H9 (cell line): ENCODE results near the gene PAH. TPM values are rescaled to one million over a fixed set of nuclear protein-coding genes. Genes with fewer than 3 reads are reported as not detected.
A peak's percentile ranks its signal among the peaks of the same experiment; 100 is the strongest.

ENCODE experiments used
- DNase-seq: peaks from one replicate; pipeline ENCODE4 v3.0.0-alpha.2; 2017
- H2AFZ ChIP-seq: one replicate; pipeline ENCODE4 v1.6.1; 2013; ENCODE audit warnings: mild to moderate bottlenecking, low read length, control low read depth, moderate library complexity
- H2AK5ac ChIP-seq: 2 replicates; pipeline ENCODE4 v1.6.1; 2013; ENCODE audit warnings: low read length, control low read depth, mixed read lengths; ENCODE audit not compliant: insufficient read length
- H2BK120ac ChIP-seq: one replicate; pipeline ENCODE4 v1.6.1; 2013; ENCODE audit warnings: low read depth, mild to moderate bottlenecking, low read length, control low read depth, inconsistent platforms; ENCODE audit not compliant: poor library complexity, severe bottlenecking
- H2BK12ac ChIP-seq: 2 replicates; pipeline ENCODE4 v1.6.1; 2013; ENCODE audit warnings: low read length, control low read depth, mixed read lengths, low read depth; ENCODE audit not compliant: insufficient read length
- H2BK15ac ChIP-seq: 2 replicates; pipeline ENCODE4 v1.6.1; 2013; ENCODE audit warnings: low read depth, low read length, control low read depth
- H2BK20ac ChIP-seq: one replicate; pipeline ENCODE4 v1.6.1; 2013; ENCODE audit warnings: low read depth, mild to moderate bottlenecking, low read length, control low read depth, inconsistent platforms; ENCODE audit not compliant: poor library complexity, severe bottlenecking
- H2BK5ac ChIP-seq: 2 replicates; pipeline ENCODE4 v1.6.1; 2013; ENCODE audit warnings: low read length, control low read depth, mixed read lengths; ENCODE audit not compliant: insufficient read length
- H3K14ac ChIP-seq: 2 replicates; pipeline ENCODE4 v1.6.1; 2013; ENCODE audit warnings: low read length, control low read depth; ENCODE audit not compliant: insufficient read depth
- H3K18ac ChIP-seq: 2 replicates; pipeline ENCODE4 v1.6.1; 2013; ENCODE audit warnings: low read depth, mild to moderate bottlenecking, mixed read lengths, low read length, control low read depth; ENCODE audit not compliant: insufficient read length
- H3K23ac ChIP-seq: 2 replicates; pipeline ENCODE4 v1.6.1; 2013; ENCODE audit warnings: low read length, control low read depth, mixed read lengths, low read depth; ENCODE audit not compliant: insufficient read length
- H3K23me2 ChIP-seq: 2 replicates; pipeline ENCODE4 v1.6.1; 2013; ENCODE audit warnings: low read depth, mild to moderate bottlenecking, mixed read lengths, low read length, control low read depth; ENCODE audit not compliant: insufficient read length, poor library complexity, severe bottlenecking
- H3K27ac ChIP-seq: 2 replicates; pipeline ENCODE4 v1.5.1; 2013; ENCODE audit warnings: low read length, control low read depth, mixed read lengths, low read depth; ENCODE audit not compliant: insufficient read length
- H3K27me3 ChIP-seq: 2 replicates; pipeline ENCODE4 v1.6.1; 2013; ENCODE audit warnings: low read length, control low read depth, inconsistent platforms; ENCODE audit not compliant: insufficient read depth
- H3K4ac ChIP-seq: 2 replicates; pipeline ENCODE4 v1.6.1; 2013; ENCODE audit warnings: low read depth, mild to moderate bottlenecking, control low read depth, inconsistent platforms, low read length, moderate library complexity
- H3K4me1 ChIP-seq: 2 replicates; pipeline ENCODE4 v1.6.1; 2013; ENCODE audit warnings: low read length, control low read depth, inconsistent platforms; ENCODE audit not compliant: insufficient read depth
- H3K4me2 ChIP-seq: 2 replicates; pipeline ENCODE4 v1.6.1; 2013; ENCODE audit warnings: low read length, control low read depth, mixed read lengths; ENCODE audit not compliant: insufficient read length, insufficient read depth
- H3K56ac ChIP-seq: 2 replicates; pipeline ENCODE4 v1.6.1; 2013; ENCODE audit warnings: low read depth, mild to moderate bottlenecking, mixed read lengths, low read length, control low read depth; ENCODE audit not compliant: insufficient read length
- H3K79me1 ChIP-seq: 2 replicates; pipeline ENCODE4 v1.6.1; 2013; ENCODE audit warnings: low read depth, mild to moderate bottlenecking, moderate library complexity, low read length, control low read depth, inconsistent platforms; ENCODE audit not compliant: insufficient read depth, poor library complexity, severe bottlenecking
- H3K79me2 ChIP-seq: 2 replicates; pipeline ENCODE4 v1.6.1; 2013; ENCODE audit warnings: low read length, control low read depth, inconsistent platforms; ENCODE audit not compliant: insufficient read depth
- H3K9ac ChIP-seq: 2 replicates; pipeline ENCODE4 v1.6.1; 2013; ENCODE audit warnings: low read length, control low read depth, mixed read lengths; ENCODE audit not compliant: insufficient read length; ENCODE audit errors: extremely low read depth
- H3K9me3 ChIP-seq: one replicate; pipeline ENCODE4 v1.6.1; 2013; ENCODE audit warnings: low read depth, low read length, inconsistent platforms; ENCODE audit not compliant: control insufficient read depth
- H3T11ph ChIP-seq: one replicate; pipeline ENCODE4 v1.6.1; 2013; ENCODE audit warnings: mild to moderate bottlenecking, low read length, control low read depth, inconsistent platforms
- H4K20me1 ChIP-seq: one replicate; pipeline ENCODE4 v1.6.1; 2013; ENCODE audit not compliant: control insufficient read depth, insufficient read length, insufficient read depth
- H4K5ac ChIP-seq: 2 replicates; pipeline ENCODE4 v1.6.1; 2013; ENCODE audit warnings: low read depth, mild to moderate bottlenecking, mixed read lengths, low read length, control low read depth; ENCODE audit not compliant: insufficient read length
- H4K8ac ChIP-seq: replicated peaks from 2 replicates; pipeline ENCODE4 v1.6.1; 2013; ENCODE audit warnings: low read length, control low read depth, mixed read lengths, low read depth; ENCODE audit not compliant: insufficient read length
- H4K91ac ChIP-seq: 2 replicates; pipeline ENCODE4 v1.6.1; 2013; ENCODE audit warnings: low read depth, mild to moderate bottlenecking, moderate library complexity, mixed read lengths, low read length, control low read depth; ENCODE audit not compliant: insufficient read length
- H3K27ac Mint-ChIP-seq, 3 experiments: 2 replicates in 2 of 3; 3 replicates in 1 of 3; pipeline ENCODE4 v1.8.0; 2020 to 2021; ENCODE audit warnings: mixed read lengths in 3 of 3, mild to moderate bottlenecking in 1 of 3, moderate library complexity in 1 of 3
- H3K27me3 Mint-ChIP-seq: 2 replicates; pipeline ENCODE4 v1.8.0; 2021; ENCODE audit warnings: low read depth, mild to moderate bottlenecking, moderate library complexity, mixed read lengths
- H3K36me3 Mint-ChIP-seq, 3 experiments: 2 replicates in 2 of 3; 3 replicates in 1 of 3; pipeline ENCODE4 v1.8.0; 2020 to 2021; ENCODE audit warnings: low read depth in 3 of 3, mixed read lengths in 3 of 3; ENCODE audit not compliant: insufficient read depth in 1 of 3
- H3K4me1 Mint-ChIP-seq, 2 experiments: 2 replicates each; pipeline ENCODE4 v1.8.0; 2020; ENCODE audit warnings: mixed read lengths in 2 of 2
- H3K4me3 Mint-ChIP-seq, 2 experiments: 2 replicates in 1 of 2; 3 replicates in 1 of 2; pipeline ENCODE4 v1.8.0; 2020 to 2021; ENCODE audit warnings: mild to moderate bottlenecking in 2 of 2, mixed read lengths in 2 of 2, moderate library complexity in 1 of 2
- H3K9me3 Mint-ChIP-seq, 2 experiments: 2 replicates in 1 of 2; 3 replicates in 1 of 2; pipeline ENCODE4 v1.8.0; 2020; ENCODE audit warnings: mild to moderate bottlenecking in 2 of 2, mixed read lengths in 2 of 2, moderate library complexity in 1 of 2
- CTCF ChIP-seq: fragments of 200-600 bp; sonication (generic); conservative IDR thresholded peaks from 3 replicates; pipeline ENCODE4 v1.8.0; 2021; ENCODE audit warnings: antibody characterized with exemption, mild to moderate bottlenecking
- WGBS: extraction: QIAGEN DNeasy Blood & Tissue Kit; methylation state at CpG from one replicate; pipeline ENCODE4 v1.1.7; 2013; ENCODE audit warnings: missing lambda C conversion rate, low lambda C conversion rate, mixed read lengths; ENCODE audit not compliant: insufficient read length; ENCODE audit errors: extremely low coverage; 5-methylcytosine and 5-hydroxymethylcytosine counted together
- total RNA-seq: library from RNA; stranded (reverse); gene quantifications from 2 replicates; pipeline ENCODE4 v1.2.1, GENCODE V29; 2021

Gene PAH
- total RNA-seq, 1 experiment from 2014 or later = 6.1 TPM

- DNase-seq = no peak
- peak overlapping the region; percentile 24 for H3K4me2 ChIP-seq
- no peak overlapping the region for H3K14ac ChIP-seq
- H2BK20ac ChIP-seq = no peak overlapping the region
- peaks cover 5% of the 10 kb centered on the region; the same call in 1 of the 2 replicates for H3K4me1 ChIP-seq
- no peaks in the 10 kb centered on the region for H3K79me1 ChIP-seq
- no peak overlapping the region for H2AFZ ChIP-seq
- peaks cover 84% of the 10 kb centered on the region for H3K27me3 ChIP-seq
- H3K9me3 ChIP-seq = peaks cover 10% of the 10 kb centered on the region
- Mint-ChIP-seq H3K4me3 (peak overlapping the region in 1 of 2 experiments; percentile 54; a peak in 2 of 5 replicates), H3K4me1 (peaks cover 52 to 74% of the 10 kb centered on the region in 2 experiments), H3K36me3 (peaks cover 9 to 11% (median 11%) of the 10 kb centered on the region in 3 experiments; a peak in 6 of 7 replicates), H3K27ac (no peak overlapping the region), H3K27me3 (peaks cover 99% of the 10 kb centered on the region), H3K9me3 (peaks cover 15 to 18% of the 10 kb centered on the region in 2 experiments)
- no peak overlapping the region for H2AK5ac ChIP-seq
- no peak overlapping the region for H3K4ac ChIP-seq
- H4K20me1 ChIP-seq = no peaks in the 10 kb centered on the region
- no peak overlapping the region for H2BK12ac ChIP-seq
- H4K5ac ChIP-seq = no peak overlapping the region
- no peak overlapping the region for H3K27ac ChIP-seq
- TF ChIP-seq CTCF = no peak
- H2BK15ac ChIP-seq = no peak overlapping the region
- H2BK5ac ChIP-seq = no peak overlapping the region
- no peak overlapping the region for H3K18ac ChIP-seq
- no peak overlapping the region for H3K56ac ChIP-seq
- no peak overlapping the region for H3K23ac ChIP-seq
- no peaks in the 10 kb centered on the region for H3K79me2 ChIP-seq
- H4K8ac ChIP-seq = no peak overlapping the region
- peaks cover 21% of the 10 kb centered on the region for H3K23me2 ChIP-seq
- no CpG with 5 or more reads among the region's 11 CpGs for WGBS
- H3T11ph ChIP-seq = no peak overlapping the region
- no peak overlapping the region for H3K9ac ChIP-seq
- no peak overlapping the region for H4K91ac ChIP-seq
- H2BK120ac ChIP-seq = no peak overlapping the region
These were observed 45.5 kb upstream of the PAH start for GRCh38 chr12:102962532-102962931.
